Suprapubic skin (tissue), 4 donors: Measurements from ENCODE around the gene BUD23.
"Not testable (repeated sequence)": the region's sequence is repeated elsewhere in the genome, so short reads cannot be mapped to it uniquely, and the experiment has no call there.

Experiments used
- CTCF ChIP-seq, 2 donors: fragments of 200-600 bp in 1 of 2; fragments of 450-650 bp in 1 of 2; sonication (generic) in 1 of 2; IDR thresholded peaks; one replicate each; pipeline ENCODE4 v1.5.1; 2016 to 2019; ENCODE audit warnings: antibody characterized with exemption in 2 of 2, mild to moderate bottlenecking in 1 of 2, moderate library complexity in 1 of 2
- EP300 ChIP-seq: sonication (generic); formaldehyde crosslinking; IDR thresholded peaks from one replicate; pipeline ENCODE4 v1.6.1; 2017; ENCODE audit warnings: antibody characterized with exemption
- POLR2A ChIP-seq, 2 donors: fragments of 450-650 bp; IDR thresholded peaks; one replicate each; pipeline ENCODE4 v1.6.1; 2017; ENCODE audit warnings: antibody characterized with exemption in 2 of 2, mild to moderate bottlenecking in 2 of 2, moderate library complexity in 2 of 2
- POLR2AphosphoS5 ChIP-seq, 3 donors: sonication (generic); formaldehyde crosslinking; IDR thresholded peaks; one replicate each; pipeline ENCODE4 v1.6.1; 2017; ENCODE audit warnings: antibody characterized with exemption in 3 of 3

GRCh38 chr7:73655309-73655708, 28.1 kb upstream of the BUD23 start:
- not testable (repeated sequence) for TF ChIP-seq POLR2A (IDR thresholded peaks at IDR 0.05); CTCF (IDR thresholded peaks at IDR 0.05); POLR2AphosphoS5 (IDR thresholded peaks at IDR 0.05); EP300
